SK-N-SH (cell line): Measurements from ENCODE around the gene MAPK8IP3. TPM values are rescaled to one million over a fixed set of nuclear protein-coding genes. Genes with fewer than 3 reads are reported as not detected.

Source experiments
- CTCF ChIA-PET: fragments of 300-600, 350-600 bp; formaldehyde crosslinking; extraction: SDS; loops from one replicate; lab custom pipeline; 2021; lab: Yijun Ruan, JAX
- POLR2A ChIA-PET: fragments of 350-600 bp; sonication (Branson Sonifier 250); formaldehyde crosslinking; extraction: SDS; loops from one replicate; lab custom pipeline; 2020; ENCODE audit warnings: antibody characterized with exemption, inconsistent platforms; lab: Yijun Ruan, JAX
- DNase-seq: peaks from one replicate; pipeline ENCODE4 v3.0.0; 2012
- H2AFZ ChIP-seq: fragments of 200-600 bp; sonication (generic); 2 replicates; pipeline ENCODE4 v1.8.1; 2016; ENCODE audit warnings: antibody characterized with exemption, mild to moderate bottlenecking, low read depth
- H3F3A ChIP-seq: fragments of 200-600 bp; sonication (generic); replicated peaks from 2 replicates; pipeline ENCODE3; 2016; ENCODE audit warnings: antibody characterized with exemption, mild to moderate bottlenecking; ENCODE audit not compliant: insufficient read depth
- H3K27ac ChIP-seq, 2 experiments: fragments of 200-500 bp in 1 of 2; fragments of 200-600 bp in 1 of 2; sonication (Bioruptor generic) in 1 of 2; sonication (generic), shearing (Covaris generic) in 1 of 2; 2 replicates each; pipeline versions ENCODE4 v1.5.1 to v1.6.1; 2014 to 2016; ENCODE audit warnings: low read depth in 2 of 2, inconsistent platforms in 1 of 2, low read length in 1 of 2, mild to moderate bottlenecking in 1 of 2, mixed read lengths in 1 of 2
- H3K27me3 ChIP-seq: fragments of 200-600 bp; sonication (generic), shearing (Covaris generic); 2 replicates; pipeline ENCODE4 v1.6.1; 2016; ENCODE audit warnings: mixed run types; ENCODE audit not compliant: insufficient read depth
- H3K36me3 ChIP-seq, 2 experiments: fragments of 200-500 bp in 1 of 2; fragments of 200-600 bp in 1 of 2; sonication (Bioruptor generic) in 1 of 2; sonication (generic) in 1 of 2; replicated peaks in 1 of 2; 2 replicates each; pipeline versions ENCODE3 to v1.5.1; 2014 to 2016; ENCODE audit warnings: low read length in 1 of 2, mild to moderate bottlenecking in 1 of 2; ENCODE audit not compliant: insufficient read depth in 2 of 2, control insufficient read depth in 1 of 2
- H3K4me1 ChIP-seq, 2 experiments: fragments of 200-500 bp in 1 of 2; fragments of 200-600 bp in 1 of 2; sonication (Bioruptor generic) in 1 of 2; sonication (generic), shearing (Covaris generic) in 1 of 2; 2 replicates each; pipeline versions ENCODE4 v1.5.1 to v1.6.1; 2014 to 2016; ENCODE audit warnings: low read depth in 1 of 2, low read length in 1 of 2, mixed run types in 1 of 2; ENCODE audit not compliant: insufficient read depth in 2 of 2, control insufficient read depth in 1 of 2
- H3K4me2 ChIP-seq: fragments of 200-600 bp; sonication (generic), shearing (Covaris generic); 2 replicates; pipeline ENCODE4 v1.6.1; 2017; ENCODE audit warnings: mixed run types
- H3K4me3 ChIP-seq, 2 experiments: fragments of 200-500 bp in 1 of 2; fragments of 200-600 bp in 1 of 2; sonication (Bioruptor generic) in 1 of 2; sonication (generic), shearing (Covaris generic) in 1 of 2; 2 replicates each; pipeline versions ENCODE4 v1.5.1 to v1.8.1; 2014 to 2016; ENCODE audit warnings: low read depth in 2 of 2, inconsistent platforms in 1 of 2, low read length in 1 of 2, mild to moderate bottlenecking in 1 of 2, mixed read lengths in 1 of 2, moderate library complexity in 1 of 2
- H3K79me2 ChIP-seq: fragments of 200-600 bp; sonication (generic); 2 replicates; pipeline ENCODE4 v1.8.1; 2017; ENCODE audit warnings: mild to moderate bottlenecking; ENCODE audit not compliant: insufficient read depth
- H3K9ac ChIP-seq: fragments of 200-600 bp; sonication (generic); 2 replicates; pipeline ENCODE4 v1.6.1; 2017; ENCODE audit warnings: mixed run types
- H3K9me2 ChIP-seq: fragments of 200-600 bp; sonication (generic); 2 replicates; pipeline ENCODE4 v1.6.1; 2017; ENCODE audit warnings: mixed run types
- H3K9me3 ChIP-seq: fragments of 200-600 bp; sonication (generic); 2 replicates; pipeline ENCODE4 v1.6.1; 2017; ENCODE audit warnings: mixed run types, mild to moderate bottlenecking, moderate library complexity
- H4K20me1 ChIP-seq: fragments of 200-600 bp; sonication (generic); 2 replicates; pipeline ENCODE4 v1.6.1; 2017; ENCODE audit warnings: mild to moderate bottlenecking, mixed run types; ENCODE audit not compliant: insufficient read depth
- CHD2 ChIP-seq: fragments of 150-350 bp; IDR thresholded peaks from 2 replicates; pipeline ENCODE4 v1.6.1; 2018; ENCODE audit warnings: low read length; ENCODE audit not compliant: partially characterized antibody
- FOSL2 ChIP-seq: IDR thresholded peaks from 2 replicates; pipeline ENCODE4 v1.4.0; 2012; ENCODE audit warnings: low read depth, mild to moderate bottlenecking, moderate library complexity, borderline replicate concordance
- FOXJ3 ChIP-seq: sonication (generic); formaldehyde crosslinking; IDR thresholded peaks from 2 replicates; pipeline ENCODE4 v1.5.1; 2020; ENCODE audit warnings: mild to moderate bottlenecking, missing genetic modification reagents
- GATA2 ChIP-seq: sonication (generic); formaldehyde crosslinking; IDR thresholded peaks from 2 replicates; pipeline ENCODE4 v1.5.0; 2020; ENCODE audit warnings: mild to moderate bottlenecking, missing genetic modification reagents
- MEF2A ChIP-seq: IDR thresholded peaks from 2 replicates; pipeline ENCODE4 v1.4.0; 2012; ENCODE audit warnings: low read depth, borderline replicate concordance
- MXI1 ChIP-seq: IDR thresholded peaks from 2 replicates; pipeline ENCODE4 v1.6.1; 2012; ENCODE audit warnings: mild to moderate bottlenecking, low read depth, low read length, improper control_type of control experiment
- NFIC ChIP-seq: IDR thresholded peaks from 2 replicates; pipeline ENCODE4 v1.4.0; 2012; ENCODE audit warnings: borderline replicate concordance
- PBX3 ChIP-seq: IDR thresholded peaks from 2 replicates; pipeline ENCODE4; 2012
- POLR2AphosphoS5 ChIP-seq: IDR thresholded peaks from 2 replicates; pipeline ENCODE4 v1.6.1; 2012; ENCODE audit warnings: low read depth, low read length
- RCOR1 ChIP-seq: fragments of 150-350 bp; IDR thresholded peaks from 2 replicates; pipeline ENCODE4 v1.6.1; 2017; ENCODE audit warnings: antibody characterized with exemption, low read length
- RXRA ChIP-seq: IDR thresholded peaks from 2 replicates; pipeline ENCODE4 v1.4.0; 2012; ENCODE audit warnings: low read depth, mild to moderate bottlenecking, borderline replicate concordance
- SMC3 ChIP-seq: IDR thresholded peaks from 2 replicates; pipeline ENCODE4 v1.6.1; 2012; ENCODE audit warnings: low read depth, low read length, improper control_type of control experiment
- TAF1 ChIP-seq: IDR thresholded peaks from 2 replicates; pipeline ENCODE4 v1.6.1; 2012; ENCODE audit warnings: low read depth, mild to moderate bottlenecking, low read length, moderate library complexity, borderline replicate concordance
- TCF12 ChIP-seq: IDR thresholded peaks from 2 replicates; pipeline ENCODE4 v1.4.0; 2012
- TEAD4 ChIP-seq: IDR thresholded peaks from 2 replicates; pipeline ENCODE4 v1.4.0; 2012; ENCODE audit warnings: mild to moderate bottlenecking, borderline replicate concordance; ENCODE audit not compliant: insufficient read depth
- YY1 ChIP-seq: IDR thresholded peaks from 2 replicates; pipeline ENCODE4 v1.4.0; 2012; ENCODE audit warnings: low read depth, mild to moderate bottlenecking
- ZBTB33 ChIP-seq: IDR thresholded peaks from 2 replicates; pipeline ENCODE4 v1.4.0; 2012; ENCODE audit warnings: low read depth, borderline replicate concordance
- WGBS: methylation state at CpG from one replicate; pipeline ENCODE4 v1.1.6; 2017; ENCODE audit warnings: low lambda C conversion rate; 5-methylcytosine and 5-hydroxymethylcytosine counted together
- polyA plus RNA-seq, 3 experiments: library from polyadenylated mRNA; depleted of rRNA; stranded (reverse); fragments of >200 nt; gene quantifications; 2 replicates each; pipeline ENCODE4 v1.2.3, GENCODE V29; 2012
- TF ChIP-seq, protein P1 (sequence below): fragments of 150-350 bp; IDR thresholded peaks from 2 replicates; pipeline ENCODE4 v1.6.1; 2017; ENCODE audit warnings: antibody characterized with exemption, low read length, low read depth, borderline replicate concordance
- TF ChIP-seq, protein P2 (sequence below): IDR thresholded peaks from 2 replicates; pipeline ENCODE4 v1.4.0; 2012; ENCODE audit warnings: low read depth, borderline replicate concordance
- TF ChIP-seq, protein P3 (sequence below): IDR thresholded peaks from 2 replicates; pipeline ENCODE4 v1.6.1; 2012; ENCODE audit warnings: mild to moderate bottlenecking, low read depth, low read length, moderate library complexity

MAPK8IP3 gene
- polyA plus RNA-seq, 1 of the 3 experiments (the other 2 are of a cell fraction): 57.3 TPM

DNA sequence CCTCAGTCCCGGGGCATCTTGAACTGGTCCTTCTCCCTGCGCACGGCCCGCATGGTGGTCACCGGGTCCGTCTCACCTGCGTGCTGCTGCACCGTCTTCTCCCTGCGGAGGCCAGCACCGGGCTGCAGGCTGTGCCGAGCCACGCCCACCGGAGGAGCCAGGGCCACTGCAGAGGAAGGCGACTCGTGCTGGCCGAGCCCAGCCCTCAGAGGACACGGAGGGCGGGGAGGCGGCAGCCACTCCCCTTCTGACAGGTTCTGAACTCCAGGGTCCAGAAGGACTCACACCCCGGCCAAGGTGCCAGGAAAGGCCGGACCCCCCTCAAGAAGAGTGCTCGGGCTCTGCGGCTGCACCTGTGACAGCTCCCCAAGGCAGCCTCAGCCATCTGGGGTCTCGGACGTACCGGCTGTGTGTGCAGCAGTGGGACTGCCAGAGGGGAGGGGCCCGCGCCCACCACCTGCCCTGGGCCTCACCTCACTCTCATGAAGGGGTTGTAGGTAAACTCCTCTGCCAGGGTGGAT lies 103.3 kb downstream of the MAPK8IP3 start:
- WGBS: 97% methylated on average over 9 of the region's 28 CpGs
- no peaks in the 10 kb centered on the region for H3K27me3 ChIP-seq
- TF ChIP-seq POLR2AphosphoS5: no peak
- TF ChIP-seq MEF2A: no peak
- no peak for TF ChIP-seq NFIC
- TF ChIP-seq FOSL2: no peak
- no peak for TF ChIP-seq PBX3
- peaks cover 10 to 11% of the 10 kb centered on the region in 2 experiments for H3K36me3 ChIP-seq
- H3K9me2 ChIP-seq: no peaks in the 10 kb centered on the region
- no peak overlapping the region for H3K27ac ChIP-seq
- ChIA-PET POLR2A (no interaction called here), CTCF (no interaction called here)
- no peak overlapping the region for H3K9ac ChIP-seq
- no peaks in the 10 kb centered on the region for H3K4me1 ChIP-seq
- H2AFZ ChIP-seq: no peak overlapping the region
- H3K4me2 ChIP-seq: no peak overlapping the region
- peaks cover 4% of the 10 kb centered on the region; the same call in 1 of the 2 replicates for H3K79me2 ChIP-seq
- DNase-seq: no peak
- H3F3A ChIP-seq: peaks cover 7% of the 10 kb centered on the region
- no peak overlapping the region for H3K4me3 ChIP-seq
- no peaks in the 10 kb centered on the region for H3K9me3 ChIP-seq
- H4K20me1 ChIP-seq: no peaks in the 10 kb centered on the region

GRCh38 chr16:1810106-1810505 lies 104.1 kb downstream of the MAPK8IP3 start:
- Histone ChIP-seq H3K27ac (no peak overlapping the region), H3K9ac (no peak overlapping the region), H4K20me1 (no peaks in the 10 kb centered on the region), H3K4me2 (no peak overlapping the region), H3K9me2 (no peaks in the 10 kb centered on the region), H3K4me3 (no peak overlapping the region), H3K27me3 (no peaks in the 10 kb centered on the region), H3K9me3 (no peaks in the 10 kb centered on the region), H3K79me2 (peaks cover 4% of the 10 kb centered on the region; the same call in 1 of the 2 replicates), H3K4me1 (no peaks in the 10 kb centered on the region), H2AFZ (no peak overlapping the region), H3K36me3 (peaks cover 7 to 11% of the 10 kb centered on the region in 2 experiments), H3F3A (peaks cover 7% of the 10 kb centered on the region)
- ChIA-PET POLR2A (no interaction called here), CTCF (no interaction called here)
- no peak for DNase-seq
- TF ChIP-seq ZBTB33 (no peak), RCOR1 (no peak), POLR2AphosphoS5 (no peak), RXRA (no peak), FOSL2 (no peak), YY1 (no peak), TCF12 (no peak), CHD2 (no peak), GATA2 (CRISPR knock-in tag) (no peak), SMC3 (no peak), FOXJ3 (no peak), MXI1 (no peak), TAF1 (no peak), TEAD4 (no peak), MEF2A (no peak)
- TF ChIP-seq, protein P1, sequence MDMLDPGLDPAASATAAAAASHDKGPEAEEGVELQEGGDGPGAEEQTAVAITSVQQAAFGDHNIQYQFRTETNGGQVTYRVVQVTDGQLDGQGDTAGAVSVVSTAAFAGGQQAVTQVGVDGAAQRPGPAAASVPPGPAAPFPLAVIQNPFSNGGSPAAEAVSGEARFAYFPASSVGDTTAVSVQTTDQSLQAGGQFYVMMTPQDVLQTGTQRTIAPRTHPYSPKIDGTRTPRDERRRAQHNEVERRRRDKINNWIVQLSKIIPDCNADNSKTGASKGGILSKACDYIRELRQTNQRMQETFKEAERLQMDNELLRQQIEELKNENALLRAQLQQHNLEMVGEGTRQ: no peak
- TF ChIP-seq, protein P2, sequence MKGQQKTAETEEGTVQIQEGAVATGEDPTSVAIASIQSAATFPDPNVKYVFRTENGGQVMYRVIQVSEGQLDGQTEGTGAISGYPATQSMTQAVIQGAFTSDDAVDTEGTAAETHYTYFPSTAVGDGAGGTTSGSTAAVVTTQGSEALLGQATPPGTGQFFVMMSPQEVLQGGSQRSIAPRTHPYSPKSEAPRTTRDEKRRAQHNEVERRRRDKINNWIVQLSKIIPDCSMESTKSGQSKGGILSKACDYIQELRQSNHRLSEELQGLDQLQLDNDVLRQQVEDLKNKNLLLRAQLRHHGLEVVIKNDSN: no peak
- TF ChIP-seq, protein P3, sequence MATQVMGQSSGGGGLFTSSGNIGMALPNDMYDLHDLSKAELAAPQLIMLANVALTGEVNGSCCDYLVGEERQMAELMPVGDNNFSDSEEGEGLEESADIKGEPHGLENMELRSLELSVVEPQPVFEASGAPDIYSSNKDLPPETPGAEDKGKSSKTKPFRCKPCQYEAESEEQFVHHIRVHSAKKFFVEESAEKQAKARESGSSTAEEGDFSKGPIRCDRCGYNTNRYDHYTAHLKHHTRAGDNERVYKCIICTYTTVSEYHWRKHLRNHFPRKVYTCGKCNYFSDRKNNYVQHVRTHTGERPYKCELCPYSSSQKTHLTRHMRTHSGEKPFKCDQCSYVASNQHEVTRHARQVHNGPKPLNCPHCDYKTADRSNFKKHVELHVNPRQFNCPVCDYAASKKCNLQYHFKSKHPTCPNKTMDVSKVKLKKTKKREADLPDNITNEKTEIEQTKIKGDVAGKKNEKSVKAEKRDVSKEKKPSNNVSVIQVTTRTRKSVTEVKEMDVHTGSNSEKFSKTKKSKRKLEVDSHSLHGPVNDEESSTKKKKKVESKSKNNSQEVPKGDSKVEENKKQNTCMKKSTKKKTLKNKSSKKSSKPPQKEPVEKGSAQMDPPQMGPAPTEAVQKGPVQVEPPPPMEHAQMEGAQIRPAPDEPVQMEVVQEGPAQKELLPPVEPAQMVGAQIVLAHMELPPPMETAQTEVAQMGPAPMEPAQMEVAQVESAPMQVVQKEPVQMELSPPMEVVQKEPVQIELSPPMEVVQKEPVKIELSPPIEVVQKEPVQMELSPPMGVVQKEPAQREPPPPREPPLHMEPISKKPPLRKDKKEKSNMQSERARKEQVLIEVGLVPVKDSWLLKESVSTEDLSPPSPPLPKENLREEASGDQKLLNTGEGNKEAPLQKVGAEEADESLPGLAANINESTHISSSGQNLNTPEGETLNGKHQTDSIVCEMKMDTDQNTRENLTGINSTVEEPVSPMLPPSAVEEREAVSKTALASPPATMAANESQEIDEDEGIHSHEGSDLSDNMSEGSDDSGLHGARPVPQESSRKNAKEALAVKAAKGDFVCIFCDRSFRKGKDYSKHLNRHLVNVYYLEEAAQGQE: no peak
- 92% methylated on average over 16 of the region's 16 CpGs for WGBS
